IMR-90 (cell line): Measurements from ENCODE around the gene IGDCC3. TPM values are rescaled to one million over a fixed set of nuclear protein-coding genes. Genes with fewer than 3 reads are reported as not detected.

ENCODE experiments used
- ATAC-seq: fragments of 200-7000 bp; cut with Tn5 transposase; 2 replicates; pipeline ENCODE4 v1.9.1; 2020; ENCODE audit warnings: low read depth, mild to moderate bottlenecking, moderate library complexity
- BruUV-seq: library from RNA; stranded (reverse); fragments of 400-500 nt; replicated peaks from 2 replicates; lab custom pipeline; 2021; lab: Mats Ljungman, UMichigan
- CTCF ChIA-PET: fragments of 300-600 bp; formaldehyde crosslinking; extraction: SDS; loops from one replicate; lab custom pipeline; 2021; ENCODE audit warnings: antibody characterized with exemption; lab: Yijun Ruan, JAX
- POLR2A ChIA-PET: fragments of 300-600 bp; sonication (Branson Sonifier 250); formaldehyde crosslinking; loops from one replicate; lab custom pipeline; 2022; ENCODE audit warnings: antibody characterized with exemption; ENCODE audit not compliant: unreplicated experiment; lab: Charles Lee
- DNase-seq: peaks from one replicate; pipeline ENCODE4 v3.0.0; 2013
- H2AFZ ChIP-seq: replicated peaks from 2 replicates; pipeline ENCODE3; 2013; ENCODE audit warnings: low read length, mild to moderate bottlenecking; ENCODE audit not compliant: poor library complexity
- H2AK5ac ChIP-seq: 2 replicates; pipeline ENCODE4 v1.6.1; 2013; ENCODE audit warnings: low read depth, low read length, inconsistent platforms
- H2AK9ac ChIP-seq: replicated peaks from 2 replicates; pipeline ENCODE3; 2013; ENCODE audit warnings: mild to moderate bottlenecking, low read depth, low read length, moderate library complexity; ENCODE audit not compliant: poor library complexity
- H2BK120ac ChIP-seq: 2 replicates; pipeline ENCODE4 v1.6.1; 2013; ENCODE audit warnings: low read depth, low read length, inconsistent platforms
- H2BK15ac ChIP-seq: 3 replicates; pipeline ENCODE4 v1.6.1; 2013; ENCODE audit warnings: low read depth, low read length, inconsistent platforms
- H2BK20ac ChIP-seq: 2 replicates; pipeline ENCODE4 v1.6.1; 2013; ENCODE audit warnings: low read depth, mild to moderate bottlenecking, inconsistent platforms, low read length, moderate library complexity
- H2BK5ac ChIP-seq: 2 replicates; pipeline ENCODE4 v1.6.1; 2013; ENCODE audit warnings: mild to moderate bottlenecking, low read depth, low read length, inconsistent platforms; ENCODE audit not compliant: poor library complexity, severe bottlenecking
- H3K14ac ChIP-seq: replicated peaks from 2 replicates; pipeline ENCODE4 v1.6.1; 2013; ENCODE audit warnings: low read depth, low read length, inconsistent platforms
- H3K18ac ChIP-seq: 2 replicates; pipeline ENCODE4 v1.6.1; 2013; ENCODE audit warnings: low read depth, low read length, control low read depth
- H3K23ac ChIP-seq: 2 replicates; pipeline ENCODE4 v1.6.1; 2013; ENCODE audit warnings: low read depth, low read length, inconsistent platforms
- H3K27ac ChIP-seq: 2 replicates; pipeline ENCODE4 v1.5.1; 2013; ENCODE audit warnings: mild to moderate bottlenecking, control low read depth, low read length; ENCODE audit not compliant: insufficient read depth
- H3K27me3 ChIP-seq: 2 replicates; pipeline ENCODE4 v1.6.1; 2013; ENCODE audit warnings: low read length; ENCODE audit not compliant: control insufficient read depth, insufficient read depth
- H3K36me3 ChIP-seq: 2 replicates; pipeline ENCODE4 v1.6.1; 2013; ENCODE audit warnings: low read length, mixed read lengths; ENCODE audit not compliant: control insufficient read depth, insufficient read depth
- H3K4ac ChIP-seq: 2 replicates; pipeline ENCODE4 v1.6.1; 2013; ENCODE audit warnings: low read depth, low read length, inconsistent platforms
- H3K4me1 ChIP-seq: 2 replicates; pipeline ENCODE4 v1.6.1; 2013; ENCODE audit warnings: low read length, mixed read lengths; ENCODE audit not compliant: control insufficient read depth, insufficient read depth
- H3K4me2 ChIP-seq: 2 replicates; pipeline ENCODE4 v1.6.1; 2013; ENCODE audit warnings: low read depth, mild to moderate bottlenecking, control low read depth, low read length, moderate library complexity
- H3K4me3 ChIP-seq: 2 replicates; pipeline ENCODE4 v1.5.1; 2013; ENCODE audit warnings: low read depth, mild to moderate bottlenecking, control low read depth, low read length, moderate library complexity; ENCODE audit not compliant: insufficient read depth
- H3K56ac ChIP-seq: 2 replicates; pipeline ENCODE4 v1.6.1; 2013; ENCODE audit warnings: low read length, inconsistent platforms; ENCODE audit not compliant: insufficient read depth; ENCODE audit errors: extremely low read depth
- H3K79me1 ChIP-seq, 2 experiments: 2 replicates each; pipeline ENCODE4 v1.6.1; 2013; ENCODE audit warnings: low read length in 2 of 2, inconsistent platforms in 1 of 2, low read depth in 1 of 2
- H3K9ac ChIP-seq: 2 replicates; pipeline ENCODE4 v1.6.1; 2013; ENCODE audit warnings: low read depth, low read length, control low read depth
- H3K9me1 ChIP-seq: 2 replicates; pipeline ENCODE4 v1.6.1; 2013; ENCODE audit warnings: low read length, inconsistent platforms; ENCODE audit not compliant: insufficient read depth
- H3K9me3 ChIP-seq: 2 replicates; pipeline ENCODE4 v1.6.1; 2013; ENCODE audit warnings: low read length; ENCODE audit not compliant: control insufficient read depth, insufficient read depth
- H4K20me1 ChIP-seq: 2 replicates; pipeline ENCODE4 v1.6.1; 2013; ENCODE audit warnings: low read length, inconsistent platforms; ENCODE audit not compliant: insufficient read depth
- H4K5ac ChIP-seq: 2 replicates; pipeline ENCODE4 v1.6.1; 2013; ENCODE audit warnings: mild to moderate bottlenecking, low read depth, low read length, control low read depth
- H4K8ac ChIP-seq, 2 experiments: 2 replicates each; pipeline ENCODE4 v1.6.1; 2013; ENCODE audit warnings: low read depth in 2 of 2, low read length in 2 of 2, control low read depth in 1 of 2, inconsistent platforms in 1 of 2
- H4K91ac ChIP-seq: 2 replicates; pipeline ENCODE4 v1.6.1; 2013; ENCODE audit warnings: low read depth, low read length, inconsistent platforms; ENCODE audit not compliant: insufficient read depth
- BHLHE40 ChIP-seq: fragments of 150-350 bp; IDR thresholded peaks from 2 replicates; pipeline ENCODE4 v1.6.1; 2016; ENCODE audit warnings: mild to moderate bottlenecking, low read depth, low read length
- CEBPB ChIP-seq: IDR thresholded peaks from 2 replicates; pipeline ENCODE4 v1.6.1; 2012; ENCODE audit warnings: low read depth, low read length, improper control_type of control experiment
- CHD1 ChIP-seq: IDR thresholded peaks from 2 replicates; pipeline ENCODE4 v1.6.1; 2012; ENCODE audit warnings: low read depth, low read length, improper control_type of control experiment
- CTCF ChIP-seq: conservative IDR thresholded peaks from 2 replicates; pipeline ENCODE4 v1.5.1; 2012; ENCODE audit warnings: mild to moderate bottlenecking, low read depth, low read length, improper control_type of control experiment
- ELK1 ChIP-seq: fragments of 150-350 bp; IDR thresholded peaks from 2 replicates; pipeline ENCODE4 v1.6.1; 2016; ENCODE audit warnings: low read depth, mild to moderate bottlenecking, low read length, moderate library complexity, borderline replicate concordance
- FOS ChIP-seq: fragments of 150-350 bp; IDR thresholded peaks from 2 replicates; pipeline ENCODE4 v1.6.1; 2016; ENCODE audit warnings: low read depth, low read length
- MAFK ChIP-seq: IDR thresholded peaks from 2 replicates; pipeline ENCODE4 v1.6.1; 2012; ENCODE audit warnings: low read depth, low read length, improper control_type of control experiment
- MAZ ChIP-seq: IDR thresholded peaks from 2 replicates; pipeline ENCODE4 v1.6.1; 2012; ENCODE audit warnings: low read depth, mild to moderate bottlenecking, low read length, improper control_type of control experiment, moderate library complexity, borderline replicate concordance
- MXI1 ChIP-seq: IDR thresholded peaks from 2 replicates; pipeline ENCODE4 v1.6.1; 2012; ENCODE audit warnings: low read depth, mild to moderate bottlenecking, low read length, moderate library complexity, borderline replicate concordance
- NFE2L2 ChIP-seq: fragments of 150-350 bp; IDR thresholded peaks from 2 replicates; pipeline ENCODE4 v1.6.1; 2016; ENCODE audit warnings: low read depth, mild to moderate bottlenecking, low read length
- POLR2A ChIP-seq: IDR thresholded peaks from 2 replicates; pipeline ENCODE4 v1.6.1; 2012; ENCODE audit warnings: mild to moderate bottlenecking, low read depth, low read length
- RAD21 ChIP-seq: IDR thresholded peaks from 2 replicates; pipeline ENCODE4 v1.6.1; 2012; ENCODE audit warnings: low read length, improper control_type of control experiment
- RCOR1 ChIP-seq: IDR thresholded peaks from 2 replicates; pipeline ENCODE4 v1.6.1; 2012; ENCODE audit warnings: mild to moderate bottlenecking, low read length, improper control_type of control experiment; ENCODE audit not compliant: insufficient replicate concordance
- RFX5 ChIP-seq: IDR thresholded peaks from 2 replicates; pipeline ENCODE4 v1.8.0; 2012; ENCODE audit warnings: low read depth, mild to moderate bottlenecking, low read length, moderate library complexity
- USF2 ChIP-seq: fragments of 150-350 bp; IDR thresholded peaks from 2 replicates; pipeline ENCODE4 v1.6.1; 2017; ENCODE audit warnings: mild to moderate bottlenecking, antibody characterized with exemption, low read length, low read depth
- WGBS, 2 experiments: methylation state at CpG; one replicate each; pipeline versions ENCODE4 v1.1.5 to v1.1.7; 2013; ENCODE audit warnings: missing lambda C conversion rate in 2 of 2; ENCODE audit not compliant: insufficient read length in 1 of 2; ENCODE audit errors: extremely low coverage in 2 of 2; 5-methylcytosine and 5-hydroxymethylcytosine counted together
- dilution Hi-C: fragments of 300-500 bp; cut with HindIII; formaldehyde crosslinking; loops from one replicate; pipeline ENCODE4 v1.14.3; 2018; ENCODE audit warnings: low sequenced_read_pairs; ENCODE audit not compliant: unreplicated experiment
- in situ Hi-C: fragments of 300-500 bp; cut with MboI; formaldehyde crosslinking; loops from 3 replicates; pipeline ENCODE4 v1.14.3; 2019; ENCODE audit warnings: low sequenced_read_pairs, inconsistent platforms, mixed read lengths
- intact Hi-C: fragments of 100-400 bp; cut with micrococcal nuclease; formaldehyde crosslinking; loops from 2 replicates; pipeline ENCODE4 v1.10.0; 2022
- polyA plus RNA-seq, 3 experiments: library from polyadenylated mRNA; depleted of rRNA; stranded (reverse); fragments of >200 nt; gene quantifications; 2 replicates each; pipeline ENCODE4 v1.2.3, GENCODE V29; 2012; ENCODE audit warnings: low replicate concordance in 1 of 3
- total RNA-seq: library from RNA; depleted of rRNA; stranded (reverse); fragments of >200 nt; gene quantifications from 2 replicates; pipeline ENCODE4 v1.2.3, GENCODE V29; 2012

Gene IGDCC3
- total and polyA plus RNA-seq, 2 of the 4 experiments (the other 2 are of a cell fraction) = 0.18 to 0.19 TPM

- Histone ChIP-seq H2BK15ac (no peak overlapping the region), H3K9me3 (no peaks in the 10 kb centered on the region), H2AK5ac (no peak overlapping the region), H2BK20ac (no peak overlapping the region), H3K36me3 (no peaks in the 10 kb centered on the region), H3K56ac (no peak overlapping the region), H4K5ac (no peak overlapping the region), H4K91ac (no peak overlapping the region), H3K9ac (no peak overlapping the region), H3K4me2 (no peak overlapping the region), H3K14ac (no peak overlapping the region), H2BK120ac (no peak overlapping the region), H3K79me1 (no peaks in the 10 kb centered on the region), H2BK5ac (no peak overlapping the region), H3K18ac (no peak overlapping the region), H4K20me1 (peaks cover 3% of the 10 kb centered on the region; the same call in 1 of the 2 replicates), H3K4me3 (no peak overlapping the region), H4K8ac (no peak overlapping the region), H3K9me1 (no peaks in the 10 kb centered on the region; the same call in 1 of the 2 replicates), H3K4ac (no peak overlapping the region), H2AK9ac (no peak overlapping the region), H3K27ac (no peak overlapping the region), H3K27me3 (peaks cover 71% of the 10 kb centered on the region), H3K4me1 (peaks cover 3% of the 10 kb centered on the region; the same call in 1 of the 2 replicates), H2AFZ (peak overlapping the region; percentile 4), H3K23ac (no peak overlapping the region)
- dilution Hi-C loops (no loop called here), intact Hi-C loops (no loop called here), in situ Hi-C loops (no loop called here)
- ChIA-PET CTCF (interaction anchor here (1.1 kb wide), 1 partner anchor 13 kb away, joined by 3 read pairs; no protein-coding TSS in a partner anchor), POLR2A (interaction anchor here (0.6 kb wide), 1 partner anchor 20 kb away, joined by 3 read pairs; no protein-coding TSS in a partner anchor)
- 76% methylated on average over 10 of the region's 21 CpGs; no CpG with 5 or more reads in 1 of the 2 experiments for WGBS, 2 experiments
- no peak for ATAC-seq
- DNase-seq = no peak
- BruUV-seq = no TSS peak
- TF ChIP-seq MXI1 = no peak
- TF ChIP-seq POLR2A = no peak
- TF ChIP-seq ELK1 = no peak
- no peak for TF ChIP-seq MAZ
- no peak for TF ChIP-seq CHD1
- TF ChIP-seq MAFK = no peak
- no peak for TF ChIP-seq RFX5
- TF ChIP-seq RAD21 = no peak
- no peak for TF ChIP-seq BHLHE40
- no peak for TF ChIP-seq FOS
- no peak for TF ChIP-seq RCOR1
- no peak for TF ChIP-seq CTCF
- no peak for TF ChIP-seq CEBPB
- TF ChIP-seq NFE2L2 = no peak
- TF ChIP-seq USF2 = no peak
Observed at GRCh38 chr15:65371976-65372786, 5.6 kb downstream of the IGDCC3 start.
